OCI-LY7 (cell line): ENCODE measurements around the gene IFNG. TPM values are rescaled to one million over a fixed set of nuclear protein-coding genes. Genes with fewer than 3 reads are reported as not detected.

Experiments used
- BruUV-seq: library from RNA; stranded (reverse); fragments of 400-500 nt; replicated peaks from 2 replicates; lab custom pipeline; 2021; lab: Mats Ljungman, UMichigan
- CTCF ChIA-PET: fragments of 300-600 bp; sonication (Branson Sonifier 250); formaldehyde crosslinking; loops from one replicate; lab custom pipeline; 2022; ENCODE audit warnings: antibody characterized with exemption; ENCODE audit not compliant: unreplicated experiment; lab: Charles Lee
- POLR2A ChIA-PET: fragments of 300-600 bp; sonication (Branson Sonifier 250); formaldehyde crosslinking; loops from one replicate; lab custom pipeline; 2022; ENCODE audit warnings: antibody characterized with exemption; lab: Charles Lee
- DNase-seq: peaks from one replicate; pipeline ENCODE4 v3.0.0-alpha.2; 2015; ENCODE audit warnings: low spot score
- H2AFZ ChIP-seq: fragments of 200-600 bp; sonication (generic), shearing (Covaris generic); 2 replicates; pipeline ENCODE4 v1.6.1; 2014; ENCODE audit warnings: mild to moderate bottlenecking, antibody characterized with exemption, low read length, moderate library complexity
- H3K27ac ChIP-seq: fragments of 200-600 bp; sonication (generic); 2 replicates; pipeline ENCODE4 v1.5.1; 2014; ENCODE audit warnings: mixed run types, low read depth, mild to moderate bottlenecking, moderate library complexity, low read length, inconsistent platforms; ENCODE audit not compliant: poor library complexity, severe bottlenecking
- H3K36me3 ChIP-seq: fragments of 200-600 bp; sonication (generic); 2 replicates; pipeline ENCODE4 v1.6.1; 2014; ENCODE audit warnings: mild to moderate bottlenecking, antibody characterized with exemption, low read length, moderate library complexity, mixed read lengths; ENCODE audit not compliant: insufficient read depth
- H3K4me1 ChIP-seq: fragments of 200-600 bp; sonication (generic); 2 replicates; pipeline ENCODE4 v1.5.1; 2014; ENCODE audit warnings: mild to moderate bottlenecking, low read length; ENCODE audit not compliant: insufficient read depth, poor library complexity, severe bottlenecking
- H3K4me2 ChIP-seq: fragments of 200-600 bp; sonication (generic); 2 replicates; pipeline ENCODE4 v1.6.1; 2014; ENCODE audit warnings: mild to moderate bottlenecking, low read length
- H3K4me3 ChIP-seq: fragments of 200-600 bp; sonication (generic); 2 replicates; pipeline ENCODE4 v1.5.1; 2014; ENCODE audit warnings: mild to moderate bottlenecking, low read depth, low read length; ENCODE audit not compliant: poor library complexity, severe bottlenecking
- H3K79me2 ChIP-seq: fragments of 200-600 bp; sonication (generic); 2 replicates; pipeline ENCODE4 v1.6.1; 2016; ENCODE audit warnings: low read depth, mild to moderate bottlenecking, low read length, moderate library complexity, mixed read lengths; ENCODE audit not compliant: insufficient read depth
- H3K9me2 ChIP-seq: fragments of 200-600 bp; sonication (generic); 2 replicates; pipeline ENCODE4 v1.6.1; 2016; ENCODE audit warnings: mild to moderate bottlenecking, low read length, mixed read lengths; ENCODE audit not compliant: insufficient read depth
- H3K9me3 ChIP-seq: fragments of 200-600 bp; sonication (generic); 2 replicates; pipeline ENCODE4 v1.6.1; 2014; ENCODE audit warnings: mild to moderate bottlenecking, mixed run types, low read length, mixed read lengths
- H4K20me1 ChIP-seq: fragments of 200-600 bp; sonication (generic); 2 replicates; pipeline ENCODE4 v1.6.1; 2014; ENCODE audit warnings: mild to moderate bottlenecking, antibody characterized with exemption, low read length, moderate library complexity, mixed read lengths; ENCODE audit not compliant: insufficient read depth
- CTCF ChIP-seq: fragments of 200-600 bp; sonication (generic); conservative IDR thresholded peaks from 2 replicates; pipeline ENCODE4 v1.5.1; 2014; ENCODE audit warnings: mild to moderate bottlenecking, antibody characterized with exemption, low read length, moderate library complexity, mixed read lengths
- EZH2phosphoT487 ChIP-seq: fragments of 200-600 bp; sonication (generic); IDR thresholded peaks from 2 replicates; pipeline ENCODE4 v1.6.1; 2018; ENCODE audit warnings: low read depth, borderline replicate concordance, mild to moderate bottlenecking, mixed run types, antibody characterized with exemption, low read length, moderate library complexity, mixed read lengths
- intact Hi-C: fragments of 100-400 bp; cut with micrococcal nuclease; formaldehyde crosslinking; loops from one replicate; pipeline ENCODE4 v1.10.0; 2022; ENCODE audit not compliant: unreplicated experiment
- total RNA-seq, 2 experiments: library from RNA; depleted of rRNA in 1 of 2; stranded (reverse); fragments of >200 nt in 1 of 2; shearing (Covaris generic) in 1 of 2; gene quantifications; 2 replicates each; pipeline ENCODE4 v1.2.3, GENCODE V29; 2014 to 2022

The IFNG gene
- total RNA-seq, 2 experiments from 2014 or later: not detected

DNA sequence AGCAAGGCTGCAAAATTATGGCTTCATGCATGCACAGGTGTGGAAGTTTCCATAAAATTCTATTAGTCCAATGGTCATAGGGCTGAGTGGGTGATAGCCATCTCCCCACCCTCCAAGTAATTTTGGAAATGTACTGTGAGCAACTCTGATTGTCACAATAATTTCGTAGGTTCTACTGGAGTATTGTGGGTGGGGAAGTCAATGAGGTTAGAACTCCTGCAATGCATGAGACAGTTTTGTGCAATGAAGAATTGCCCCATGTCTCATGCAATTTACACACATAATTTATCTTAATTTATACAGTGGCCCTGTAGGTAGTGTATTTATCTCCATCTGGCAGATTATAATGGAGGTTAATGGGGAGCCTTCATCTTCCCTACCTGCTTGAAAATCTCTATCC, 20.5 kb downstream of the IFNG start:
- CTCF ChIA-PET: no interaction called here

GRCh38 chr12:68138480-68138879, 21.1 kb downstream of the IFNG start:
- intact Hi-C loops: no loop called here
- H3K4me1 ChIP-seq: no peaks in the 10 kb centered on the region
- no TSS peak for BruUV-seq
- no peaks in the 10 kb centered on the region for H3K9me2 ChIP-seq
- no peaks in the 10 kb centered on the region for H3K79me2 ChIP-seq
- no peaks in the 10 kb centered on the region for H3K9me3 ChIP-seq
- H4K20me1 ChIP-seq: no peaks in the 10 kb centered on the region
- CTCF ChIA-PET: no interaction called here
- POLR2A ChIA-PET: interaction anchor here (0.6 kb wide), 1 partner anchor 1392 kb away, joined by 3 read pairs; no protein-coding TSS in a partner anchor
- no peak overlapping the region for H3K4me2 ChIP-seq
- no peak overlapping the region for H2AFZ ChIP-seq
- peaks cover 3% of the 10 kb centered on the region; the same call in 1 of the 2 replicates for H3K36me3 ChIP-seq
- no peak overlapping the region for H3K27ac ChIP-seq
- DNase-seq: no peak
- H3K4me3 ChIP-seq: no peak overlapping the region
- TF ChIP-seq CTCF (no peak), EZH2phosphoT487 (no peak)

More for the DNA sequence above, 20.5 kb downstream of the IFNG start:
- H3K9me2 ChIP-seq: no peaks in the 10 kb centered on the region
- TF ChIP-seq CTCF (no peak), EZH2phosphoT487 (no peak)
- POLR2A ChIA-PET: no interaction called here
- no peak overlapping the region for H2AFZ ChIP-seq
- intact Hi-C loops: no loop called here
- H3K4me2 ChIP-seq: no peak overlapping the region
- no peaks in the 10 kb centered on the region for H4K20me1 ChIP-seq
- H3K4me3 ChIP-seq: no peak overlapping the region
- H3K27ac ChIP-seq: no peak overlapping the region
- no peaks in the 10 kb centered on the region for H3K79me2 ChIP-seq
- H3K4me1 ChIP-seq: no peaks in the 10 kb centered on the region
- H3K36me3 ChIP-seq: peaks cover 3% of the 10 kb centered on the region; the same call in 1 of the 2 replicates
- no peaks in the 10 kb centered on the region for H3K9me3 ChIP-seq
- no peak for DNase-seq
- no TSS peak for BruUV-seq

DNA sequence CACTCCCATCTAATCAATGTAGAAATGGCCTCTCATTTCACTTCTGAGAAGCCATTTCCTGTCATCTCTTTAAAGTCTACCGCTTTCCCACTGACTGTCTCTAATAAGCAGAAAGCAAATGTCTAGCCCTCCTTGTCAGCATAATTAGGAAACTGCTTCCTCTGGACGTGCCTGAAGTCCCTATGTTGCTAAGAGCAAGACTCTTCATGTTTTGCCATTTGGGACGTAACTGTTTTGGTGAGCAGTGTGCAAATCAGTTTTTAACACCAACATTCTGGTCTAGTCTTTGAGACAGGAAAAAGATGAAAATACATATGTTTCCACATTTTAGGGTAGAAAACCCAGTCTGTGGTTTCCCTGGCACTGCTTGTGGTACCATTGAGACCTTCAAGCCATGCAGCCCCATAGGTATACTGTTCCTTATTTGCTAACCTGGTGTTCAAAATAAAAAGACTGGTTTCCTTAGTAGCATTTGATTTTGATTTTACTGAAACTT, 22.2 kb downstream of the IFNG start:
- ChIA-PET CTCF (no interaction called here), POLR2A (no interaction called here)
- Histone ChIP-seq H3K9me3 (no peaks in the 10 kb centered on the region), H3K9me2 (no peaks in the 10 kb centered on the region), H3K4me3 (no peak overlapping the region), H3K4me2 (no peak overlapping the region), H3K79me2 (no peaks in the 10 kb centered on the region), H4K20me1 (no peaks in the 10 kb centered on the region), H3K4me1 (no peaks in the 10 kb centered on the region), H2AFZ (no peak overlapping the region), H3K36me3 (peaks cover 3% of the 10 kb centered on the region), H3K27ac (no peak overlapping the region)
- intact Hi-C loops: no loop called here
- no peak for DNase-seq
- BruUV-seq: no TSS peak
- no peak for TF ChIP-seq EZH2phosphoT487
- no peak for TF ChIP-seq CTCF
